Coronary artery (tissue), 2 donors: ENCODE data around the gene TACC3.
A peak's percentile ranks its signal among the peaks of the same experiment; 100 is the strongest.

Experiments
- DNase-seq: peaks from one replicate; pipeline ENCODE4 v3.0.0-alpha.2; 2017; ENCODE audit warnings: low spot score
- H3K27ac ChIP-seq, 2 donors: fragments of 200-600 bp; sonication (generic); one replicate each; pipeline ENCODE4 v1.5.1; 2016 to 2019
- H3K4me3 ChIP-seq: fragments of 200-600 bp; sonication (generic); 2 replicates; pipeline ENCODE4 v1.5.1; 2016; ENCODE audit warnings: mild to moderate bottlenecking, moderate library complexity
- CTCF ChIP-seq: fragments of 200-600 bp; sonication (generic); IDR thresholded peaks from one replicate; pipeline ENCODE4 v1.5.1; 2019; ENCODE audit warnings: antibody characterized with exemption

TACC3 gene

GRCh38 chr4:1743551-1743950, 22.2 kb downstream of the TACC3 start:
- Histone ChIP-seq H3K4me3 (no peak overlapping the region), H3K27ac (no peak overlapping the region)
- TF ChIP-seq CTCF = no peak
- no peak for DNase-seq

GRCh38 chr4:1743975-1744374, 22.7 kb downstream of the TACC3 start:
- no peak for TF ChIP-seq CTCF
- H3K4me3 ChIP-seq = no peak overlapping the region
- no peak overlapping the region for H3K27ac ChIP-seq
- DNase-seq = no peak

GRCh38 chr4:1744552-1744951, 23.2 kb downstream of the TACC3 start:
- Histone ChIP-seq H3K4me3 (no peak overlapping the region), H3K27ac (no peak overlapping the region)
- no peak for DNase-seq
- TF ChIP-seq CTCF = no peak

- TF ChIP-seq CTCF = no peak
- Histone ChIP-seq H3K27ac (no peak overlapping the region), H3K4me3 (no peak overlapping the region)
- no peak for DNase-seq
Measured at GRCh38 chr4:1745165-1745564, 23.8 kb downstream of the TACC3 start.

- no peak overlapping the region for H3K27ac ChIP-seq
- H3K4me3 ChIP-seq = no peak overlapping the region
- no peak for DNase-seq
- no peak for TF ChIP-seq CTCF
Measured at GRCh38 chr4:1745697-1746096, 24.4 kb downstream of the TACC3 start.

- DNase-seq = no peak
- no peak overlapping the region for H3K4me3 ChIP-seq
- H3K27ac ChIP-seq = no peak overlapping the region
- TF ChIP-seq CTCF = peak; percentile 55
Measured at GRCh38 chr4:1746265-1746691, 25.0 kb downstream of the TACC3 start.

GRCh38 chr4:1746919-1747602, 25.7 kb downstream of the TACC3 start:
- Histone ChIP-seq H3K4me3 (no peak overlapping the region), H3K27ac (no peak overlapping the region)
- no peak for TF ChIP-seq CTCF
- no peak for DNase-seq
